Raji (cell line): ENCODE data around the gene NR6A1.

Source experiments
- POLR2A ChIP-seq: IDR thresholded peaks from 2 replicates; pipeline ENCODE4 v1.6.1; 2011; ENCODE audit warnings: low read depth, low read length, control low read depth; ENCODE audit not compliant: insufficient read depth

Gene NR6A1

DNA sequence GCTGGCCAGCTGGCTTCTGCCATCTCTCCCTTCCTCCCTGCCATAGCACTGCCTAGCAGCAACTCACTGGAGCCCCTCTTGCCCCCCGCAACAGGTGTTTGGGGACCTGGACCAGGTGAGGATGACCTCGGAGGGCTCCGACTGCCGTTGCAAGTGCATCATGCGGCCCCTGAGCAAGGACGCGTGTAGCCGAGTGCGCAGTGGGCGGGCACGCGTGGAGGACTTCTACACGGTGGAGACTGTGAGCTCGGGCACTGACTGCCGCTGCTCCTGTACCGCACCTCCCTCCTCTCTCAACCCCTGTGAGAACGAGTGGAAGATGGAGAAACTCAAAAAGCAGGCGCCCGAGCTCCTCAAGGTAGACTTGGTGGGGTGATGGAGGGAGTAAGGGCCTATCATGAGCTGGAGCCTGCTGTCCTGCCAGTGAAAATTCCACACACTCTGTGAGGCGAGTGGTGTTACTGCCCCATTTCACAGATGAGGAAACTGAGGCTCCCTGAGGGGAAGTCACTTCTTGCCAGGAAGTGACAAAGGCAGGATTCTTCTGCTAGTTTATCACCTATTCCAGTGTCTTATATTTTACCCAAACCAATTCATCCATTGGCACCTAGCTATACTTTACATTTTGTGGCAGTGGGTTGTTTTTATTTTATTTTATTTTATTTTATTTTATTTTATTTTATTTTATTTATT is 15.9 kb upstream of the NR6A1 start:
- no peak for TF ChIP-seq POLR2A

GRCh38 chr9:124784509-124784908 is 13.4 kb upstream of the NR6A1 start:
- TF ChIP-seq POLR2A: no peak

GRCh38 chr9:124783830-124784229 is 12.7 kb upstream of the NR6A1 start:
- TF ChIP-seq POLR2A: no peak

GRCh38 chr9:124782661-124783574 is 11.8 kb upstream of the NR6A1 start:
- TF ChIP-seq POLR2A: no peak

GRCh38 chr9:124781967-124782660 is 11.0 kb upstream of the NR6A1 start:
- TF ChIP-seq POLR2A: no peak

- no peak for TF ChIP-seq POLR2A
Observed at GRCh38 chr9:124780757-124781151, 9.6 kb upstream of the NR6A1 start.

- no peak for TF ChIP-seq POLR2A
Observed at GRCh38 chr9:124780060-124780756, 9.1 kb upstream of the NR6A1 start.

DNA sequence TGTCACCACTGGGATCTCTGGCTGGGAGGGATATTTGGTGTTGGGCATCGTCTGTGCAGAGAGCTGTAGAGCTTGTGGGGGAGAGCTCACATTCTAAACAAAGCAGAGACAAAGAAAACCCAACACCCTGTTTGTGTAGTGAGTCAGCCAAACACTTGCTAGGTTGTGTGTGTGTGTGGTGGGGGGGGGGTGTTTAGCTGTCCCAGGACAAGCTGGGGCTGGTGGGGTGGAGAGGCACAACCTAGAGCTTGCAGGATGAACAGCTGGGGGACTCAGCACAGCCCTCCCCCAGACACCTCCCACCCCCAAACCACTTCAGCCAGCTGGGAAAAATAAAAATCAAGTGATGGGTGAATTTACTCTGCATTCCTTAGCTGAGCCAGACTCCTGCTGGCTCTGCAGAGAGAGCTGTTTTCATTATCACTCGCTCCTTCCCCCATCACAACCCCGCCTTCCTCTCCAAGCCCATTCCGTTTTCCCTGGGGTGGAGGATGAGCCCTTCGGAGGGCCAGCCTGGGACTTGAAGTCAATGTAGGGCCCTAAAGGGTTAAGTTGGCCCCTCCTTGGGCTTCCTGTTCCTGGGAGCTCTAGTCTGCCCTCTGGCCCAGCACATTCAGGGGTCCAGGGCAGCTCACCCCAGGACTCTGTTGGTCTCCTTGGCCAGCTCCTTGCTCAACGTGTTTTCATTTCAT is 8.4 kb upstream of the NR6A1 start:
- no peak for TF ChIP-seq POLR2A

- TF ChIP-seq POLR2A: no peak
Observed at GRCh38 chr9:124778575-124779367, 7.7 kb upstream of the NR6A1 start.

DNA sequence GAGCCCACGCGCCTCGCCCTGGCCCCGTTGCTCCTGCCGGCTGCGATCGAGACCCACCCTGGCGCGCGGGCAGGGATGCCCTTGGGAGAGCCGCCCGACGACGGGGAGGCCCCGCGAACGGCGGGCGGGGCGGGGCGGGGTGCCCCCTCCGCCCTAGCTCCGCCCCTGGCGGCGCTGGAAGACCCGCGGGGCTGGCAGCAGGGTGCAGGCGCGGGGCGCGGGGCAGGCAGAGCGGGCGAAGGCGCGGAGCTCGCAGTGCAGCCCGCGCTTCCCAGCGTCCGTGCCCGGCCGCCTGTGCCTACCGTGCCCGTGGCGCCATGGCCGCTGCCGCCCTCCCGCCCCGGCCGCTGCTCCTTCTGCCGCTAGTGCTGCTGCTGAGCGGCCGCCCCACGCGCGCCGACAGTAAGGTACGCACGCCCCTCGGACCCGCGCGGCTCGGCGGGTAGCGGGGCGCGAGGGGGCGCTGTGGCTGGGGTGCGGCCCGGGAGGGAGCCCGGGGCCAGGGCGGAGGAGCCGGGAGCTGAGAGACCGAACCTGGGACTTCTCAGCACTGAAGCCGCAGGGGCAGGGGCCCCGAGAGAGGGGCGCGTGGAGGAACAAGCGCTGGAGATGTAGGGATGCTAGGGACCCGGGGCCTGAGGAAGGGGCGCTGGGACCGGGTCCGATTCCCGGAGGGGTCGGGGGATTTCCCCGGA is 6.0 kb upstream of the NR6A1 start, which contains the start of gene OLFML2A:
TSS of gene OLFML2A (plus strand) at position 180 of the 695 bp plus-strand sequence. CDS start at position 318, 138 bp downstream.
- TF ChIP-seq POLR2A: no peak

GRCh38 chr9:124776618-124776953 is 5.5 kb upstream of the NR6A1 start:
- TF ChIP-seq POLR2A: no peak

GRCh38 chr9:124774129-124774978 is 3.2 kb upstream of the NR6A1 start:
- no peak for TF ChIP-seq POLR2A
